Trophoblast cell (in vitro differentiated cells and primary cell): ENCODE results near the gene GPR155.
"Not testable (repeated sequence)": the region's sequence is repeated elsewhere in the genome, so short reads cannot be mapped to it uniquely, and the experiment has no call there.

ENCODE experiments used
- DNase-seq, 2 donors: peaks; one replicate each; pipeline ENCODE4 v3.0.0-alpha.2; 2016
- H2AFZ ChIP-seq: 2 replicates; pipeline ENCODE4 v1.6.1; 2013; ENCODE audit warnings: low read length, moderate library complexity, mild to moderate bottlenecking; ENCODE audit not compliant: insufficient read depth, poor library complexity
- H2AK5ac ChIP-seq: 2 replicates; pipeline ENCODE4 v1.6.1; 2013; ENCODE audit warnings: mild to moderate bottlenecking, low read length
- H2BK120ac ChIP-seq: 2 replicates; pipeline ENCODE4 v1.6.1; 2013; ENCODE audit warnings: low read length, mild to moderate bottlenecking, moderate library complexity; ENCODE audit not compliant: insufficient read depth, poor library complexity
- H2BK12ac ChIP-seq: 2 replicates; pipeline ENCODE4 v1.6.1; 2013; ENCODE audit warnings: mild to moderate bottlenecking, low read length, moderate library complexity
- H2BK5ac ChIP-seq: 2 replicates; pipeline ENCODE4 v1.6.1; 2013; ENCODE audit warnings: low read length, low read depth, moderate library complexity, mild to moderate bottlenecking; ENCODE audit not compliant: poor library complexity
- H3K14ac ChIP-seq: 2 replicates; pipeline ENCODE4 v1.6.1; 2013; ENCODE audit warnings: mild to moderate bottlenecking, low read length
- H3K18ac ChIP-seq: 2 replicates; pipeline ENCODE4 v1.6.1; 2013; ENCODE audit warnings: mild to moderate bottlenecking, low read length
- H3K23ac ChIP-seq: 2 replicates; pipeline ENCODE4 v1.6.1; 2013; ENCODE audit warnings: low read length
- H3K27ac ChIP-seq: 2 replicates; pipeline ENCODE4 v1.5.1; 2013; ENCODE audit warnings: low read depth, mild to moderate bottlenecking, inconsistent platforms, low read length, moderate library complexity
- H3K27me3 ChIP-seq: 2 replicates; pipeline ENCODE4 v1.6.1; 2013; ENCODE audit warnings: inconsistent platforms, mild to moderate bottlenecking, low read length, moderate library complexity; ENCODE audit not compliant: insufficient read depth
- H3K36me3 ChIP-seq, 2 experiments: 1 replicate in 1 of 2; 2 replicates in 1 of 2; pipeline ENCODE4 v1.6.1; 2013; ENCODE audit warnings: low read length in 2 of 2, mild to moderate bottlenecking in 2 of 2, moderate library complexity in 1 of 2; ENCODE audit not compliant: insufficient read depth in 2 of 2, control insufficient read depth in 1 of 2
- H3K4ac ChIP-seq: 2 replicates; pipeline ENCODE4 v1.6.1; 2013; ENCODE audit warnings: low read depth, mild to moderate bottlenecking, low read length, moderate library complexity
- H3K4me1 ChIP-seq, 2 experiments: 1 replicate in 1 of 2; 2 replicates in 1 of 2; pipeline ENCODE4 v1.6.1; 2013; ENCODE audit warnings: low read length in 2 of 2, mild to moderate bottlenecking in 2 of 2, moderate library complexity in 1 of 2; ENCODE audit not compliant: insufficient read depth in 2 of 2, control insufficient read depth in 1 of 2
- H3K4me2 ChIP-seq: 2 replicates; pipeline ENCODE4 v1.6.1; 2013; ENCODE audit warnings: inconsistent platforms, mild to moderate bottlenecking, low read length, moderate library complexity
- H3K4me3 ChIP-seq: 2 replicates; pipeline ENCODE4 v1.5.1; 2013; ENCODE audit warnings: mild to moderate bottlenecking, low read depth, low read length, inconsistent platforms
- H3K79me1 ChIP-seq: one replicate; pipeline ENCODE4 v1.6.1; 2013; ENCODE audit warnings: low read length
- H3K79me2 ChIP-seq: 2 replicates; pipeline ENCODE4 v1.6.1; 2013; ENCODE audit warnings: low read length, mild to moderate bottlenecking; ENCODE audit not compliant: control insufficient read depth, insufficient read depth, poor library complexity
- H3K9ac ChIP-seq: 2 replicates; pipeline ENCODE4 v1.6.1; 2013; ENCODE audit warnings: mild to moderate bottlenecking, low read length
- H3K9me3 ChIP-seq: 2 replicates; pipeline ENCODE4 v1.6.1; 2013; ENCODE audit warnings: low read depth, mild to moderate bottlenecking, control low read depth, inconsistent platforms, low read length; ENCODE audit not compliant: insufficient read depth
- H4K12ac ChIP-seq: 2 replicates; pipeline ENCODE4 v1.6.1; 2013; ENCODE audit warnings: low read depth, mild to moderate bottlenecking, low read length, moderate library complexity
- H4K8ac ChIP-seq: 2 replicates; pipeline ENCODE4 v1.6.1; 2013; ENCODE audit warnings: low read depth, mild to moderate bottlenecking, low read length, moderate library complexity
- H4K91ac ChIP-seq: one replicate; pipeline ENCODE4 v1.6.1; 2013; ENCODE audit warnings: low read depth, mild to moderate bottlenecking, low read length, moderate library complexity
- WGBS: extraction: QIAGEN DNeasy Blood & Tissue Kit; methylation state at CpG from one replicate; pipeline ENCODE4 v1.1.7; 2013; ENCODE audit warnings: missing lambda C conversion rate; ENCODE audit not compliant: insufficient read length, insufficient coverage; ENCODE audit errors: extremely low coverage; 5-methylcytosine and 5-hydroxymethylcytosine counted together

Gene GPR155

DNA sequence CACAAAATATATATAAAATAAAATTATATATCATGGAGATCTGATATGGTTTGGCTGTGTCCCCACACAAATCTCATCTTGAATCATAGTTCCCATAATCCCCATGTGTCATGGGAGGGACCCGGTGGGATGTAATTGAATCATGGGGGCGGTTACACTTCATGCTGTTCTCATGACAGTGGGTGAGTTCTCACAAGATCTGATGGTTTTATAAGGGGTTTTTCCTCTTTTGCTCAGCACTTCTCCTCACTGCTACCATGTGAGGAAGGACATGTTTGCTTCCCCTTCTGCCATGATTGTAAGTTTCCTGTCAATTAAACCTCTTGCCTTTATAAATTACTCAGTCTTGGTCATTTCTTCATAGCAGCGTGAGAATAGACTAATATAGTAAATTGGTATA lies 98.1 kb downstream of the GPR155 start:
- not testable (repeated sequence) for H4K12ac ChIP-seq, H3K4me3 ChIP-seq, DNase-seq, H2BK12ac ChIP-seq, H2AK5ac ChIP-seq, H3K23ac ChIP-seq, H4K8ac ChIP-seq, H3K79me2 ChIP-seq, H3K9ac ChIP-seq, H3K4me1 ChIP-seq, H3K4me2 ChIP-seq, H3K18ac ChIP-seq, H2AFZ ChIP-seq, H4K91ac ChIP-seq, H2BK5ac ChIP-seq, H3K79me1 ChIP-seq, H3K4ac ChIP-seq, H3K36me3 ChIP-seq, H2BK120ac ChIP-seq, H3K14ac ChIP-seq, H3K27ac ChIP-seq, H3K27me3 ChIP-seq, H3K9me3 ChIP-seq
- no CpG with 5 or more reads among the region's 3 CpGs for WGBS

DNA sequence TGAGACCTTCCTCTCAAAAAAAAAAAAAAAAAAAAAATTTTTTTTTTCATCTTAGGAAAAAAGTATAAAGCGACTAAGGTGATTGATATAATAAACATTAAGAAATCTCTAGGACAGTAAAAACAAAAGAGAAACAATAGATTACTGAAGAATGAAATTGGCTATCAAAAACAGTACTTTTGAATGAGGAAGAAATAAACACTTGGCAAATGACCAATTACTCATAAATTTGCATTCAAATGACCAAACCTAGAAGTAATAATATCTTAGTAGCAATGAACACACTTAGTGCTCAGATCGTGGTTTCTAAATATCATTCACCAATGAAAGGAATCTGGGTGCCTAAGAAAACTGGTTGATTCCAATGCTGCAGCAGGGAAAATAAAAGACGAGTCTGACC lies 101.6 kb downstream of the GPR155 start:
- Histone ChIP-seq H3K4me1 (no peaks in the 10 kb centered on the region), H3K4me3 (no peak overlapping the region), H4K91ac (no peak overlapping the region), H3K9ac (no peak overlapping the region), H2AK5ac (no peak overlapping the region), H2BK12ac (no peak overlapping the region), H3K36me3 (peaks cover 6 to 12% of the 10 kb centered on the region in 2 experiments), H2AFZ (no peak overlapping the region), H3K79me1 (no peaks in the 10 kb centered on the region), H3K27ac (no peak overlapping the region), H3K4me2 (no peak overlapping the region), H4K8ac (no peak overlapping the region), H4K12ac (no peak overlapping the region), H2BK120ac (no peak overlapping the region), H3K18ac (no peak overlapping the region), H3K14ac (no peak overlapping the region), H3K9me3 (no peaks in the 10 kb centered on the region), H3K79me2 (no peaks in the 10 kb centered on the region), H3K27me3 (no peaks in the 10 kb centered on the region), H3K4ac (no peak overlapping the region), H2BK5ac (no peak overlapping the region), H3K23ac (no peak overlapping the region)
- no peak for DNase-seq
- WGBS, result no CpG with 5 or more reads among the region's 3 CpGs

- H3K36me3 ChIP-seq, result peaks cover 10 to 12% of the 10 kb centered on the region in 2 experiments
Measured at GRCh38 chr2:174383796-174384195, 103.0 kb downstream of the GPR155 start.

More at GRCh38 chr2:174383796-174384195, 103.0 kb downstream of the GPR155 start:
- no peak overlapping the region for H3K4ac ChIP-seq
- H3K27me3 ChIP-seq, result no peaks in the 10 kb centered on the region
- H3K4me2 ChIP-seq, result no peak overlapping the region
- no CpG with 5 or more reads among the region's 1 CpG for whole genome bisulfite sequencing
- H3K27ac ChIP-seq, result no peak overlapping the region
- H3K9me3 ChIP-seq, result no peaks in the 10 kb centered on the region
- no peaks in the 10 kb centered on the region for H3K4me1 ChIP-seq
- H4K91ac ChIP-seq, result no peak overlapping the region
- no peak overlapping the region for H2BK5ac ChIP-seq
- no peak overlapping the region for H2BK120ac ChIP-seq
- no peak overlapping the region for H2AFZ ChIP-seq
- no peak overlapping the region for H3K23ac ChIP-seq
- H3K18ac ChIP-seq, result no peak overlapping the region
- H2BK12ac ChIP-seq, result no peak overlapping the region
- no peaks in the 10 kb centered on the region for H3K79me1 ChIP-seq
- H4K8ac ChIP-seq, result no peak overlapping the region
- no peak overlapping the region for H3K14ac ChIP-seq
- no peaks in the 10 kb centered on the region for H3K79me2 ChIP-seq
- H3K9ac ChIP-seq, result no peak overlapping the region
- DNase-seq, result no peak
- no peak overlapping the region for H3K4me3 ChIP-seq
- no peak overlapping the region for H2AK5ac ChIP-seq
- no peak overlapping the region for H4K12ac ChIP-seq
